DOHH2 (cell line): ENCODE data around the gene PHF8.

Source experiments
- CTCF ChIP-seq: fragments of 200-600 bp; sonication (generic); IDR thresholded peaks from one replicate; pipeline ENCODE4 v1.5.1; 2014; ENCODE audit warnings: antibody characterized with exemption, mild to moderate bottlenecking, low read depth, low read length; ENCODE audit not compliant: poor library complexity, severe bottlenecking
- EZH2phosphoT487 ChIP-seq: fragments of 200-600 bp; sonication (generic); IDR thresholded peaks from 2 replicates; pipeline ENCODE4 v1.6.1; 2017; ENCODE audit warnings: borderline replicate concordance, mild to moderate bottlenecking, antibody characterized with exemption, low read length, moderate library complexity, mixed read lengths

GRCh38 chrX:54066841-54067240 lies 22.6 kb upstream of the PHF8 start:
- TF ChIP-seq CTCF = no peak
- no peak for TF ChIP-seq EZH2phosphoT487
